ENCODE measurements around the gene L3MBTL4.

GRCh38 chr18:6367208-6367607, 47.5 kb downstream of the L3MBTL4 start:
- TF ChIP-seq CTCF (IDR thresholded peaks at IDR 0.05): no peak
- no peak for TF ChIP-seq POLR2A (IDR thresholded peaks at IDR 0.05)
